Type B pancreatic cell (in vitro differentiated cells): Measurements from ENCODE around the gene SLC7A4. TPM values are rescaled to one million over a fixed set of nuclear protein-coding genes. Genes with fewer than 3 reads are reported as not detected.
"Not testable (repeated sequence)": the region's sequence is repeated elsewhere in the genome, so short reads cannot be mapped to it uniquely, and the experiment has no call there.

Experiments used
- DNase-seq: peaks from one replicate; pipeline ENCODE4 v3.0.0; 2021; ENCODE audit warnings: mixed read lengths; ENCODE audit not compliant: unreplicated experiment; ENCODE audit errors: extremely low spot score
- H3K27ac Mint-ChIP-seq: 2 replicates; pipeline ENCODE4 v1.8.0; 2021; ENCODE audit warnings: mild to moderate bottlenecking, mixed read lengths
- H3K27me3 Mint-ChIP-seq: 2 replicates; pipeline ENCODE4 v1.8.0; 2021; ENCODE audit warnings: mixed read lengths
- H3K36me3 Mint-ChIP-seq: 2 replicates; pipeline ENCODE4 v1.8.0; 2021; ENCODE audit warnings: mixed read lengths
- H3K4me1 Mint-ChIP-seq: one replicate; pipeline ENCODE4 v1.8.0; 2021; ENCODE audit warnings: mixed read lengths; ENCODE audit not compliant: unreplicated experiment
- H3K4me3 Mint-ChIP-seq: 2 replicates; pipeline ENCODE4 v1.8.0; 2021; ENCODE audit warnings: mild to moderate bottlenecking, mixed read lengths
- H3K9me3 Mint-ChIP-seq: 2 replicates; pipeline ENCODE4 v1.8.0; 2021; ENCODE audit warnings: mixed read lengths
- total RNA-seq: library from RNA; stranded (reverse); gene quantifications from 2 replicates; pipeline ENCODE4 v1.2.1, GENCODE V29; 2021; ENCODE audit warnings: low replicate concordance
- TF ChIP-seq, protein P1 (sequence below): fragments of 200-600 bp; sonication (generic); conservative IDR thresholded peaks from 2 replicates; pipeline ENCODE4 v1.5.0; 2021; ENCODE audit warnings: antibody characterized with exemption, mild to moderate bottlenecking

SLC7A4 gene
- total RNA-seq, 1 donor from 2014 or later = 3.3 TPM

DNA sequence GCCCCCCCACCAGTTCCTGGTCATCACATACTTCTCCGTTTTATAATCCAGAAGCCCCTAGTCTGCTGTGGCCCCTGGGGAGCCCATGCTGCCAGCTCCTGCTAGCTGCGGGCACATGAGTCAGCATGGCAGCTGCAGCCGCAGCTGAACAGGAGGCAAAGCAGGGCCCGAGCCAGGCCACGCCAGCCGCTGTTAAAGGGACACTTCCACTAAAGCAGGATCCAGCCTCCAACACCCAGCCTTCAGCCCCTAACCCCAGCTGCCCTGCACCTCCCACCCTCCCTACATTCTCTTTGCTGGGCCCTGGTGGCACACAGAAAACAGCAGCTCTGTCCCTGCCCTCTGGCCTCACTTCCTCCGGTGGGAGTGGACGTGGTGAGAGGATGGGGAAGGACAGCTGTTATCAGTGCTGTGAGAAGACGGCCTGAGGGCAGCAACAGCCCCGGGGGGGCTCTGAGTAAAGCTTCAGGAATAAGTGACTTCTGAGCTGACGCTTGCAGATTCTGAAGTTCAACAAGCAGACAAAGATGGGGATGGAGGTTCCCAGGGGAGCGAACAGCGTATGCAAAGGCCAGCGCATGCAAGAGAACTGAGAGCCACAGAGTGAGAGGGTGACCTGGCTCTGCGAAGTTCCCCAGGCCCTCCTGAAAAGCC lies 12.7 kb upstream of the SLC7A4 start:
- H3K4me3 Mint-ChIP-seq = peak overlapping the region; percentile 93
- no peak for DNase-seq
- TF ChIP-seq, protein P1, sequence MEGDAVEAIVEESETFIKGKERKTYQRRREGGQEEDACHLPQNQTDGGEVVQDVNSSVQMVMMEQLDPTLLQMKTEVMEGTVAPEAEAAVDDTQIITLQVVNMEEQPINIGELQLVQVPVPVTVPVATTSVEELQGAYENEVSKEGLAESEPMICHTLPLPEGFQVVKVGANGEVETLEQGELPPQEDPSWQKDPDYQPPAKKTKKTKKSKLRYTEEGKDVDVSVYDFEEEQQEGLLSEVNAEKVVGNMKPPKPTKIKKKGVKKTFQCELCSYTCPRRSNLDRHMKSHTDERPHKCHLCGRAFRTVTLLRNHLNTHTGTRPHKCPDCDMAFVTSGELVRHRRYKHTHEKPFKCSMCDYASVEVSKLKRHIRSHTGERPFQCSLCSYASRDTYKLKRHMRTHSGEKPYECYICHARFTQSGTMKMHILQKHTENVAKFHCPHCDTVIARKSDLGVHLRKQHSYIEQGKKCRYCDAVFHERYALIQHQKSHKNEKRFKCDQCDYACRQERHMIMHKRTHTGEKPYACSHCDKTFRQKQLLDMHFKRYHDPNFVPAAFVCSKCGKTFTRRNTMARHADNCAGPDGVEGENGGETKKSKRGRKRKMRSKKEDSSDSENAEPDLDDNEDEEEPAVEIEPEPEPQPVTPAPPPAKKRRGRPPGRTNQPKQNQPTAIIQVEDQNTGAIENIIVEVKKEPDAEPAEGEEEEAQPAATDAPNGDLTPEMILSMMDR = no peak
- H3K27ac Mint-ChIP-seq = peak overlapping the region; percentile 79
- no peaks in the 10 kb centered on the region for H3K36me3 Mint-ChIP-seq
- H3K4me1 Mint-ChIP-seq = peaks cover 16% of the 10 kb centered on the region
- H3K9me3 Mint-ChIP-seq = no peaks in the 10 kb centered on the region
- no peaks in the 10 kb centered on the region for H3K27me3 Mint-ChIP-seq

- no peaks in the 10 kb centered on the region for H3K36me3 Mint-ChIP-seq
- H3K4me3 Mint-ChIP-seq = no peak overlapping the region
- no peak overlapping the region for H3K27ac Mint-ChIP-seq
Measured at GRCh38 chr22:21043860-21044535, 11.6 kb upstream of the SLC7A4 start.

DNA sequence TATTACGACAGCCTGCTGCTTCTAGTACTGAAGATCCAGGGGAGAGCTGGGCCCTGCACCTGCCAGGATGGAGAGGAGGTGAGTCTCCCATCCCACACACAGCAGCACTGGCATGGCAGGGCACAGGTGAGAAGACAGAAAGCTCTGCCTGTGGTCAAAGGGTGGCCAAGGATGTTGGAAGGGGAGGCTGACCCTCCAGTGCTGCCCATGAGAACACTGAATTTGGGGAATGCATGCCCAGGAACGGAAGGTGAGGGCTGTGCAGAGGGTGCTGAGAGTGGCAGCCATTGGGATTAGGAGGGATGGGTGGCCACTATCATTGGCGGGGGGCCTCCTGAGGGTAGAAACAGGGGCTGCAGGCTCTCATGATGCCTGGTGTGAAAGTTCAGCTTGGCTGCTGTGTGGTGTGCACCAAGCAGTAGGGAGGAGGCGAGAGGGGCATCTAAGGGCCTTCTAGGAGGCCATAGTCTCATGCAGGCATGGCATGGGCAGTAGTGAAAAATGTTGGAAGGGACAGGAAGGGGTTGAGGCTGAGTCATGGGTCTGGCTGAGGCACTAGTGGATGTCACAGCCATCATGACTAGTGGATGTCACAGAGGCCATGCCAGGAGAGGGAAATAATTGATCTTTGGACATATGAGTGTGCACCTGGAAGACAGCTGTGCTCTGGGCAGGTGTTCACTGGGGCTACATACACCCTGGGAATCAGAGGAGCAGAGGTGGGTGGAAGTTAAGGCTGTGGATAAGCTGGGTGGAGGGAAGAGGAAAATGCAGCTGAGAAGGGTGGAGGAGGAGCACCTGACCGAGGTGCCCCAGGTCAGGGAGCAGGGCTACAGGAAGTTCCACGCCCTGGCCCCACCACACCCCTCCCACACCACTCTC lies 10.9 kb upstream of the SLC7A4 start:
- peak overlapping the region; percentile 30 for H3K4me3 Mint-ChIP-seq
- H3K4me1 Mint-ChIP-seq = peaks cover 20% of the 10 kb centered on the region
- no peak overlapping the region for H3K27ac Mint-ChIP-seq

More at GRCh38 chr22:21043860-21044535, 11.6 kb upstream of the SLC7A4 start:
- H3K9me3 Mint-ChIP-seq = no peaks in the 10 kb centered on the region
- H3K27me3 Mint-ChIP-seq = no peaks in the 10 kb centered on the region
- TF ChIP-seq, protein P1 = no peak
- peaks cover 16% of the 10 kb centered on the region for H3K4me1 Mint-ChIP-seq
- DNase-seq = no peak

GRCh38 chr22:21041937-21042336 lies 9.6 kb upstream of the SLC7A4 start:
- DNase-seq = no peak
- H3K4me3 Mint-ChIP-seq = no peak overlapping the region
- TF ChIP-seq, protein P1 = no peak
- H3K36me3 Mint-ChIP-seq = no peaks in the 10 kb centered on the region
- H3K27me3 Mint-ChIP-seq = no peaks in the 10 kb centered on the region
- H3K9me3 Mint-ChIP-seq = no peaks in the 10 kb centered on the region
- peaks cover 20% of the 10 kb centered on the region for H3K4me1 Mint-ChIP-seq
- H3K27ac Mint-ChIP-seq = no peak overlapping the region

More for the DNA sequence above, 10.9 kb upstream of the SLC7A4 start:
- Mint-ChIP-seq H3K9me3 (no peaks in the 10 kb centered on the region), H3K27me3 (no peaks in the 10 kb centered on the region), H3K36me3 (no peaks in the 10 kb centered on the region)
- no peak for DNase-seq
- TF ChIP-seq, protein P1 = no peak

DNA sequence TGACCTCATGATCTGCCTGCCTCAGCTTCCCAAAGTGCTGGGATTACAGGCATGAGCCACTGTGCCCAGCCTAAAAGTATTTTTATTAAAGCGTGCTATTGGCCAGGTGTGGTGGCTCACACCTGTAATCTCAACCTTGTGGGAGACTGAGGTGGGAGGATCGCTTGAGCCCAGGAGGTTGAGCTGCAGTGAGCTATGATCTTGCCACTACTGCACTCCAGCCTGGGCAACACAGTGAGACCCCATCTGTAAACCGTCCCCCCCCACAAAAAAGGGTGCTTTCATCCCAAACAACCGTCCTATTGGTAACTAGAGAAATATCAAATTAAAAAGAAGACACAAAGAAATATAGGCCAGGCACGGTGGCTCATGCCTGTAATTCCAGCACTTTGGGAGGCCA lies 6.8 kb upstream of the SLC7A4 start:
- not testable (repeated sequence) for H3K36me3 Mint-ChIP-seq, H3K9me3 Mint-ChIP-seq, H3K27me3 Mint-ChIP-seq, DNase-seq, H3K4me3 Mint-ChIP-seq, H3K27ac Mint-ChIP-seq
- peaks cover 11% of the 10 kb centered on the region for H3K4me1 Mint-ChIP-seq
